H54 (cell line): ENCODE measurements around the gene ZYX.

Experiments
- DNase-seq: peaks from one replicate; pipeline ENCODE4 v3.0.0; 2011; ENCODE audit warnings: low spot score, mixed read lengths; ENCODE audit not compliant: insufficient read length
- FAIRE-seq: peaks from 3 replicates; lab custom pipeline; 2011; peaks lifted over from hg19 to GRCh38; lab: Jason Lieb, UNC
- POLR2A ChIP-seq: IDR thresholded peaks from 2 replicates; pipeline ENCODE4 v1.6.1; 2011; ENCODE audit warnings: low read depth, mild to moderate bottlenecking, low read length

ZYX gene

GRCh38 chr7:143439866-143440265, 58.7 kb downstream of the ZYX start:
- DNase-seq (no peak), FAIRE-seq (no peak)
- TF ChIP-seq POLR2A = no peak
